Activated CD8-positive, alpha-beta T cell treated with anti-CD3 and anti-CD28 coated beads for 36 hours (primary cell): ENCODE measurements around the gene TLE1. TPM values are rescaled to one million over a fixed set of nuclear protein-coding genes. Genes with fewer than 3 reads are reported as not detected.

Source experiments
- ATAC-seq: fragments of 200-7000 bp; cut with Tn5 transposase; one replicate; pipeline ENCODE4 v1.10.0; 2021; ENCODE audit warnings: mild to moderate bottlenecking, moderate library complexity
- CTCF ChIA-PET: fragments of 350-600 bp; sonication (Branson Sonifier 250); formaldehyde crosslinking; loops from one replicate; lab custom pipeline; 2021; ENCODE audit warnings: antibody characterized with exemption; lab: Charles Lee
- POLR2A ChIA-PET: fragments of 350-600 bp; sonication (Branson Sonifier 250); formaldehyde crosslinking; loops from one replicate; lab custom pipeline; 2021; ENCODE audit warnings: antibody characterized with exemption; lab: Charles Lee
- DNase-seq: peaks from one replicate; pipeline ENCODE4 v3.0.0-alpha.2; 2020
- H3K27ac Mint-ChIP-seq: one replicate; pipeline ENCODE4 v1.8.0; 2021; ENCODE audit warnings: mild to moderate bottlenecking, mixed read lengths
- H3K27me3 Mint-ChIP-seq: one replicate; pipeline ENCODE4 v1.8.0; 2021; ENCODE audit warnings: mixed read lengths
- H3K36me3 Mint-ChIP-seq: one replicate; pipeline ENCODE4 v1.8.0; 2021; ENCODE audit warnings: low read depth, mixed read lengths
- H3K4me1 Mint-ChIP-seq: one replicate; pipeline ENCODE4 v1.8.0; 2021; ENCODE audit warnings: low read depth, mixed read lengths
- H3K4me3 Mint-ChIP-seq: one replicate; pipeline ENCODE4 v1.8.0; 2021; ENCODE audit warnings: mild to moderate bottlenecking, moderate library complexity, mixed read lengths
- H3K9me3 Mint-ChIP-seq: one replicate; pipeline ENCODE4 v1.8.0; 2021; ENCODE audit warnings: mixed read lengths
- intact Hi-C: fragments of 100-400 bp; cut with micrococcal nuclease; formaldehyde crosslinking; loops from one replicate; pipeline ENCODE4 v1.10.0; 2022
- total RNA-seq, 2 experiments: library from RNA; stranded (reverse); gene quantifications; one replicate each; pipeline ENCODE4 v1.2.3, GENCODE V29; 2021
- TF ChIP-seq, protein P1 (sequence below): fragments of 200-600 bp; IDR thresholded peaks from one replicate; pipeline ENCODE4 v1.8.0; 2022; ENCODE audit warnings: antibody characterized with exemption, mild to moderate bottlenecking

TLE1 gene
- total RNA-seq, 2 experiments from 2014 or later = 0.20 to 0.29 TPM

DNA sequence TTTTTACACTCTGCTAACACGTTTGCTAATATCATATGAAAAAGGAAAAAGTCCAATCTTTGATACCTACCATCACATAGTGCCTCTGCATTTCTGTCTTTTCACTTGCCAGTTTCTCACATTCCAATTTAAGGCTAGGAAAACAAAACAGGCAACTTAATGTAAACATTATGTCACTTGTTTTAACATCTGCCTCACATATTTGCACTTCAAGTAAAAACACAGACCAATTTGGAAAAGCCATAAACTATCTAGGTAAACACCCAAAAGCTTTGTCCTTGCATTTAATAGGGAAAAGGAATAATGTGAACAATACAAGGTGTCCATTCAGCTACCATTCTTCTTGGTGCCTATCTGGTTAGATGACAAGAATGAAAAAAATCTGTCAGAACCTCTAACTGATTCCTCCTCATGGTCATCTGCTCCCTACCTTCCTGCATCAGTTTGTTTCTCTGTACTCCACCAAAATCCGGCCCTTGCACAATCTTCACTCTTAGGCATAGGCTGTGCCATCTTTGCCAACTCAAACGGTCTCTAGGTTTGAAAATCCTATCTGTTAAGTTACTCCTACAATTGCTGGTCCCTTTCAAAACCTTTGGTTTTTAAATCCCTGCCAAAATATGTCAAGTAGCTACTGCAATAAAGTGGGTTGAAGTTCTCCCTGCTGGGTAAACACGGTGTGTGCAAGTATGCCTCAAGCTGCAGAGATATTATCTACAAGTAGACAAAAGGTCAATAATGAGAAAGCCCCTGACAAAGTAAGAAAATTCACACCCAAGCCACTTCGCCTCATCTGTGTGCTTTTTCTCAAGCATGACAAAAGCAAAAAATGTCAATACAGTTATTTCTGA lies 3.4 kb downstream of the TLE1 start:
- Mint-ChIP-seq H3K36me3 (no peaks in the 10 kb centered on the region), H3K4me3 (no peak overlapping the region), H3K27me3 (peaks cover 20% of the 10 kb centered on the region), H3K27ac (no peak overlapping the region), H3K9me3 (no peaks in the 10 kb centered on the region), H3K4me1 (peaks cover 17% of the 10 kb centered on the region)
- ATAC-seq = no peak
- CTCF ChIA-PET = interaction anchor here (0.8 to 1.3 kb wide), 5 partner anchors 8 to 87 kb away, joined by 3 to 6 read pairs (median 4); no protein-coding TSS in a partner anchor
- intact Hi-C loops = no loop called here
- no peak for DNase-seq
- POLR2A ChIA-PET = no interaction called here
- TF ChIP-seq, protein P1, sequence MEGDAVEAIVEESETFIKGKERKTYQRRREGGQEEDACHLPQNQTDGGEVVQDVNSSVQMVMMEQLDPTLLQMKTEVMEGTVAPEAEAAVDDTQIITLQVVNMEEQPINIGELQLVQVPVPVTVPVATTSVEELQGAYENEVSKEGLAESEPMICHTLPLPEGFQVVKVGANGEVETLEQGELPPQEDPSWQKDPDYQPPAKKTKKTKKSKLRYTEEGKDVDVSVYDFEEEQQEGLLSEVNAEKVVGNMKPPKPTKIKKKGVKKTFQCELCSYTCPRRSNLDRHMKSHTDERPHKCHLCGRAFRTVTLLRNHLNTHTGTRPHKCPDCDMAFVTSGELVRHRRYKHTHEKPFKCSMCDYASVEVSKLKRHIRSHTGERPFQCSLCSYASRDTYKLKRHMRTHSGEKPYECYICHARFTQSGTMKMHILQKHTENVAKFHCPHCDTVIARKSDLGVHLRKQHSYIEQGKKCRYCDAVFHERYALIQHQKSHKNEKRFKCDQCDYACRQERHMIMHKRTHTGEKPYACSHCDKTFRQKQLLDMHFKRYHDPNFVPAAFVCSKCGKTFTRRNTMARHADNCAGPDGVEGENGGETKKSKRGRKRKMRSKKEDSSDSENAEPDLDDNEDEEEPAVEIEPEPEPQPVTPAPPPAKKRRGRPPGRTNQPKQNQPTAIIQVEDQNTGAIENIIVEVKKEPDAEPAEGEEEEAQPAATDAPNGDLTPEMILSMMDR = no peak

DNA sequence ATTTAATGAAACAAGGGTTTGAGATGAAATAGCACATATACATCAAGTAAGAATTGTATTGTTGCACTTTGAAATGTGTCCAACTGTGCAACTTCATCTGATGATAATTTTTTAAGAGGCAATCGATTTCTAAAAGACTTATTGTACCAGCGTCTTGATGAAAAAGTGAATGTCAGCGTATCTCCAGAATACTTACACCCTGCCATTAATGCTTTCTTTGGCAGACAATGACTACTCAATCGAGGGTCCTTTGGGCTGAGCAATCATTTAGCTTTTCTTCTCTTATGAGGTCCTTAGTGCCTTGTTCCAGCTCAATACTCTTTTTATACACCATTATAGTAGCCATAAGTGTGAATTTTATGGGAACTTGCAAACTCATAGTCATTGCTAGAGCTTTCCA lies 4.7 kb downstream of the TLE1 start:
- peaks cover 21% of the 10 kb centered on the region for H3K27me3 Mint-ChIP-seq
- no peaks in the 10 kb centered on the region for H3K36me3 Mint-ChIP-seq
- ChIA-PET POLR2A (no interaction called here), CTCF (no interaction called here)
- H3K9me3 Mint-ChIP-seq = no peaks in the 10 kb centered on the region
- no peak for ATAC-seq
- no peak overlapping the region for H3K27ac Mint-ChIP-seq
- DNase-seq = no peak
- H3K4me1 Mint-ChIP-seq = peaks cover 9% of the 10 kb centered on the region
- TF ChIP-seq, protein P1 = no peak
- intact Hi-C loops = no loop called here
- no peak overlapping the region for H3K4me3 Mint-ChIP-seq

GRCh38 chr9:81683704-81684103 lies 5.6 kb downstream of the TLE1 start:
- intact Hi-C loops = no loop called here
- ATAC-seq (no peak), DNase-seq (no peak)
- Mint-ChIP-seq H3K4me3 (no peak overlapping the region), H3K4me1 (peaks cover 7% of the 10 kb centered on the region), H3K27me3 (peaks cover 19% of the 10 kb centered on the region), H3K27ac (no peak overlapping the region), H3K9me3 (no peaks in the 10 kb centered on the region), H3K36me3 (no peaks in the 10 kb centered on the region)
- TF ChIP-seq, protein P1 = no peak
- CTCF ChIA-PET = no interaction called here
- POLR2A ChIA-PET = no interaction called here

GRCh38 chr9:81683238-81683637 lies 6.1 kb downstream of the TLE1 start:
- no peak for DNase-seq
- POLR2A ChIA-PET = no interaction called here
- ATAC-seq = no peak

DNA sequence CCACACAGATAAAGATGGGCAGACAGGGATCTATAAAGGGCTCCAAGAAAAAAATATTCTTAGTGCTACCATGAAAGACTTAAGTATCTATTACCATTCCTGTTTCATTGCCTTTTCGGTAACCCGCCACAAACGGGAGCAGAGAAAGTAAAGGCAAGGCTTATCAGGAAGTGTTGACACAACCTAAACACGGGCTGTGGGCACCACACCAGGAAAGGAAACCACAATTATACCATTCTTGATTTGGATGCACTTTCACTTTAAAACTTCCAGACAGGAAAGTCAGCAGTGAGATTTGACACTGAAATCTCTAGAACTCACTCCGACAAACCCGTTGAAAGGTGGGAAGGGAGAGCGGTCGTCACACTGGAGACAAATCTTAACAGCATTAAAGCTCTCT lies 6.5 kb downstream of the TLE1 start:
- H3K9me3 Mint-ChIP-seq = no peaks in the 10 kb centered on the region
- peaks cover 7% of the 10 kb centered on the region for H3K4me1 Mint-ChIP-seq
- DNase-seq (no peak), ATAC-seq (no peak)
- intact Hi-C loops = no loop called here
- H3K27me3 Mint-ChIP-seq = peaks cover 19% of the 10 kb centered on the region
- TF ChIP-seq, protein P1 = no peak
- ChIA-PET POLR2A (no interaction called here), CTCF (no interaction called here)
- H3K4me3 Mint-ChIP-seq = no peak overlapping the region
- H3K27ac Mint-ChIP-seq = no peak overlapping the region
- no peaks in the 10 kb centered on the region for H3K36me3 Mint-ChIP-seq

More at GRCh38 chr9:81683238-81683637, 6.1 kb downstream of the TLE1 start:
- no peak overlapping the region for H3K4me3 Mint-ChIP-seq
- TF ChIP-seq, protein P1 = no peak
- H3K36me3 Mint-ChIP-seq = no peaks in the 10 kb centered on the region
- CTCF ChIA-PET = no interaction called here
- intact Hi-C loops = no loop called here
- no peak overlapping the region for H3K27ac Mint-ChIP-seq
- no peaks in the 10 kb centered on the region for H3K9me3 Mint-ChIP-seq
- peaks cover 7% of the 10 kb centered on the region for H3K4me1 Mint-ChIP-seq
- peaks cover 19% of the 10 kb centered on the region for H3K27me3 Mint-ChIP-seq
